A204.1 (cell line): ENCODE data around the gene TPH1.

ENCODE experiments used
- FAIRE-seq: peaks from 2 replicates; lab custom pipeline; 2012; peaks lifted over from hg19 to GRCh38; lab: Jason Lieb, UNC

The TPH1 gene

DNA sequence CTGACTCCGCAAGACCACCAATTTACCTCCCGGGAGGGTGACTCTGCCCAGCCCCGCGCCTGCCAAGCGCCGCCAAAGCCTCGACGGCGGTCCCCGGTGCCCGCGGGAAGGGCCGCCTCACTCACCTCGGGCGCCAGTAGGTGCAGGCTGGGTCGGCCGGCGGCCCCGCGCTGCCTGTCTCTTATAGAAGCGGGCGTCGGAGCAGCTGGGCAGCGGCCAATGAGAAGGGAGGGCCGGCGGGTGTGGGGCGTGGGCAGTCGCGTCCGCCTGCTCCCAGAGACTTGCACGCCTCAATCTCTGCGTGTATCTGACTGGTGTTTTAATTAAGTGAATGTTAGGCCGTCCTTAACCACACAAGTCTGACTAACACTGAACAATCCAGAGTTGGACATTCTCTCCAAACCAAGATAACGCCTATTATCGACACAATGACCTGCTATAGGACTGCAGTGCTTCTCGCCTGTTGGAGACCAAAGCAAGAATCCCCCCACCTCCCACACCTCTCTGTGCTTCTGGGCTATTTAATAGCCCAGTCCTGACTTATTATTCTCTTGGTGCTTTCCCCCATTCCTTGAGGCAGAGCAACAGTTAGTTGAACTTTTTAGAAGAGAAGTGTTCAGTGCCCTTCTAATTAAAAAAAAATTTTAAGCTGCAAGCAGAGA is at the start of gene TPH1:
TSS of gene TPH1 (minus strand) at position 154 of the 662 bp plus-strand sequence. CDS start 5,507 bp downstream, outside the sequence.
- FAIRE-seq: no peak

GRCh38 chr11:18093959-18094358 is 47.9 kb upstream of the TPH1 start:
- FAIRE-seq: no peak

DNA sequence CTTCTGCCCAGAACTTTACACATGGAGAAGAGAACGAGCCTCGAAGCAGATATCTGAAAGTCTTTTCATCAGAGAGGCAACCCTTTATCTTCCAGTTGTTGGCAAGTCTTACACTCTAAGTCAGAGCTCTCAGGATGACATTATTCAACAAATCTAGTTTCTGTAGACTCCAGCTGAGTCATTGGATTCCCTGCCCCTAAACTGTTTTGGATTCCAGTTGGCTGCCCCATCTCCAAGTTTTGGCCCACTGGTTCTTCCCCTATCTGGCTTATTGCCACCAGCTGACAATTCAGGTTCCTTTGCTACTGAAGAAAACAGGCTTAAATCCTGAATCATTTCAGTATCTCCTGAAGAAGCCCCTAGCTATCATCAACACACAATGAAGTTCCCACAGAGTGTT is 45.7 kb upstream of the TPH1 start:
- no peak for FAIRE-seq

- no peak for FAIRE-seq
Observed at GRCh38 chr11:18088966-18089365, 42.9 kb upstream of the TPH1 start.

GRCh38 chr11:18088366-18088765 is 42.3 kb upstream of the TPH1 start:
- no peak for FAIRE-seq

DNA sequence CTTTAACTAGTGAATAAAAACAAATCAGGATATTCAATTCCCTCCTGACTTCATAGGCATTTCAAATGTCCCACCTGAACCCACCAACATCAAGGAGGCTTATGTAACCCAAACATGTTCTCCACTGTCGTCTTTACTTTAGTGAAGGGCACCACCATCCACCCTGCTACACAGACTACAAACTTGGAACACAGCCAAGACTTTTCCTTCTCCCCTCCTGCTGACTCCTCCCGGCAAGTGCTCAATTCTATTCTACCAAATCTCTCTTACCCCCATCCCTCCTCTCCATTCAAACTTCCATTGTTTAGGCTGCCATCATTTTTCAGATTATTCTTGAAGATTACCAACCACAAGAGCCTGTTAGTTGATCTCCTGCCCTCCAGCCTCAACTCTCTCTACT is 35.5 kb upstream of the TPH1 start:
- no peak for FAIRE-seq

DNA sequence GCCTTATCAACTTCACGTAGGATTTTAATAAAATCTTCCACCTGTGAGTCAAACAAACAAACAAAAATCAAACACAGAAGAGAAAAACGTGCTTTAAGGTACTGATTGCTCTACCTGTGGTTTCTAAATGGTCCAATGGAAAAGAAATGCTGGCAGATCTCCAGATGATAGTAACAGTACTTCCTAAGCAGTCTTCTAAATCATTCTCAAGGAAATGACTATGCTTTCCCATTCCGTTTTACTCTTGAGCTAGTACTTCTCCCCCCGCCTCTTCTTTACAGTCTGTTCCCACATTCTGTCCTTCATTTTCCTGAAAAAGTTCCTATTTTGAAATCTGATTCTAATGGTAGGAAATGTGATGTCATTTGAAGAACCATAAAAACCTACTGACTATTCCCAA is 34.4 kb upstream of the TPH1 start:
- no peak for FAIRE-seq

DNA sequence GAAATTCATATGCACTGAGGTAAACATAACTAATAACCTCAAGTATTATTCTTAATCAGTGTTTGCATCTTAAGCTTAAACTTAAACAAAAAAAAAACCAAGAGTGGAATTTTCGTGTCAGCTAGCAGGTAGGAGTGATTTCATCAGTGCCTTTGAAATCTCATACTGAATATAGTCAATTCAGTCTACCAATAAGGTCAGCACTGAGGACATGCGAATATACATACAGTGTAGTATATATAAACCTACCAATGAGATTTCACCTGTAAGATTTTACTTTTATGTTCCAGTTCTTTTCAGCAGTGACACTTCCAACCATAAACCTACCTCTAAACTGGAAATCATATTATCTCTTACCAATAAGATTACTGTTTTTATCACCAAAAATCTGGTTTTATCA is 32.8 kb upstream of the TPH1 start:
- FAIRE-seq: no peak

DNA sequence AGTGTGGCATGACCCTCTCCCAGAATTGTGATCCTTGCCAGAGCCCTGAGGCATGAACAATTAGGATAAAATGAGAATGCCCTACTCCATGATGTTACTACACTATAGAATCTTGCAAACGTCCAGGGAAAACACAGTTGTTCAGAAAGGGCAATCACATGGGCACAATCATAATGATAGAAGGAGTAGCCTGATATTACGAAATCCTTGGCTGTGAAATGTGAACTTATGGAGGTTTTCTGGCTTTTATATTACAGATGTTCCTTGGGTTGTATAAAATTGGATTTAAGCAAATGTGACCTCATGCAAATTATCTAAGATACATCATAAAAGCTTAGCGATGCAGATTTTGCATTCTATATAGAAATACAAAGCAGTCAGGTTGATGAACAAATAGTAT is 29.4 kb upstream of the TPH1 start:
- no peak for FAIRE-seq

GRCh38 chr11:18071098-18071705 is 25.1 kb upstream of the TPH1 start:
- FAIRE-seq: no peak

DNA sequence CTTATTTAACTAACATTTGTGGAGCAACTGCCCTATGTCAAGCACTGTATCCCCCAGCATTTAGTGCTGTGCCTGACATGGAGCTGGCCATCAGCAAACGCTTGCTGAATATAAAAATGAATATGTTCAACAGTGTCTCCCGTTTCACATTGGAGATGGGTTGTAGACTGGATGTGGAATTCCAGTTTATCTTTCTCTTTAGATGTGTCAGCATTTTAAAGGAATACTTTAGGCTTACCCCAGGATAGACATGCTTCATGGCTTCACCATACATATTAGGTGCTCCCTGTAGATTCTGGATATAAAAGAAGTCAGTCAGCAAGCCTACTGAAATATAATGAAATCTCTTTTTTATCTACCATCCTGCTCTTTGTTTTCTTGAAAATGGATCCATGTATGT is 21.3 kb upstream of the TPH1 start:
- no peak for FAIRE-seq

GRCh38 chr11:18066626-18067025 is 20.6 kb upstream of the TPH1 start:
- FAIRE-seq: no peak

DNA sequence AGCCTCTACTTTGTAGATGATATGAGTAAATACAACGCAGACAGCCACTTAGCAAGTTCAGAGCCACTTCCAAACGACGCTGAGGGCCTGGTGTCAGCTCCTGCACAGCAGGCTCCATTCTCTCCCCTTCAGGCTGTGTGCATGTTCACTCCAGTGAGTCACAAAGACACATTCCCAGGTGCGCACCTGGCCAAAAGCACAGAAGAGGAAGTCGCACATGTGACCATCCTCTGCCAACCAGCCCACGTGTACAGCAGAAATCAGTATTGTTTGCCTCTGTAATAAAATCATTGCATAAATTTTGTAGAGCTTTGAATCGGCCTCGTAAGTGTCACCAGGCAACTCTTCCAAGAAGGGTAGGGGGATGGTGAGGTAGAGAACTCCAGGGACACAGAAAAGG is 19.5 kb upstream of the TPH1 start:
- no peak for FAIRE-seq

- no peak for FAIRE-seq
Observed at GRCh38 chr11:18064450-18065054, 18.5 kb upstream of the TPH1 start.

GRCh38 chr11:18063862-18064434 is 17.9 kb upstream of the TPH1 start:
- FAIRE-seq: no peak

DNA sequence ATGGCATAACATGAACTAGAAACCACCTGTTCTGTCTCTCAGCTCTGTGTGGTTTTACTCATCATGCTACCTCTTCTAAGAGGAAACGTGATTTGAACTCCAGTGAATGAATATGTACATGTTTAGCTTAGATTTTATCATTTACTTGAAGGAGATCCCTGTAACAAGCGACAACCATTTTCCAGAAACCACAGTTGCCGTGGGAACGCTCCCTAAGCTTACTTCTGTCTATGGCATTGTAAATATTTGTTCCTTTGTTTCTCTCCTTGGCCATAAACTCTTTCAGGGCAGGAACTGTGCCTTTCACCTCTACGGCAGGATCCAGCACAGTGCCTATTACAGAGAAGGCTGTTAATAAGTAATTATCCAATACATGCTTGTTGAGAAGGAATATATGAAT is 17.1 kb upstream of the TPH1 start:
- no peak for FAIRE-seq

GRCh38 chr11:18061351-18061750 is 15.3 kb upstream of the TPH1 start:
- FAIRE-seq: no peak

DNA sequence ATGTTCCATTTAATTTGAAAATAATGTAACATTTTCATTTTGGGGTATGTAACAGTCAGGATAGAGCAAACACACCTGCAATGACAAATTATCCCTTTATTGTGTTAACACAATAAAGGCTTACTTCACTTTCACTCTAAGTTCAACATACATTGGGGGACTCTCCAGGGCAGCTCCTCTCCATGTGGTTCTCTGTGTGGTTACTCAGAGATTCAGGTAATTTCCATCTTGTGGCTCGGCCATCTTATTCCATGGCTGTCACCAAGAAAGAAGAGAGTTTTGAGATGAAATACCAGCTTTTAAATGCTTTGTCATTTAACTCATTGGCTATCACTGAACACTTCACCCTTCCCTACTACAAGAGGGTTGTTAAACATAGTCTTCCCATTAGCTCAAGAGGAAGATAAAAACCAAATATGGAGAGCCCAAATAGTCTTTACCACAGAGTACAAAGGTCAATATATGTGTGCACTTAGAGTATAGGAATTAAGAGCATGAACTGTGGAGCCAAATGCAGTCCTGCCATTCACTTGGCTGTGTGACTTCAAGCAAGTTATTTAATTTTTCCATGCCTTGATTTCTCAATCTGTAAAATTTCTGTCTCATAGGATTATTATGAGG is 10.6 kb upstream of the TPH1 start:
- FAIRE-seq: no peak

GRCh38 chr11:18054511-18055103 is 8.5 kb upstream of the TPH1 start:
- FAIRE-seq: no peak

DNA sequence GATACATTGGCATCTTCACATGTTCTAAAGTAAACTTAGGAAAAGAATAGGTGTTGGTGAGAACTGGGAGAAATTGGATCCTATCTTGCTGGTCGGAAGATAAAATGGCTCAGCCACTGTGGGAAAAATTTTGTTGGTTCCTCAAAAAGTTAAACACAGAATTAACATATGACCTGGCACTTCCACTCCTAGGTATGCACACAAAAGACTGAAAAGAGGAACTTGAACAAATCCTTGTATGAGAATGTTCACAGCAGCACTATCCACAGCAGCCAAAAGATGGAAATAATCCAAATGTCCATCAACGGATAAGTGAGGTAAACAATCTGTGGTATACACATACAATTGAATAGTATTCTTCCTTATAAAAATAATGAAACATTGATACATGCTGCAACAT is 4.8 kb upstream of the TPH1 start:
- FAIRE-seq: no peak

GRCh38 chr11:18036456-18036855 is 9.6 kb downstream of the TPH1 start:
- FAIRE-seq: no peak

DNA sequence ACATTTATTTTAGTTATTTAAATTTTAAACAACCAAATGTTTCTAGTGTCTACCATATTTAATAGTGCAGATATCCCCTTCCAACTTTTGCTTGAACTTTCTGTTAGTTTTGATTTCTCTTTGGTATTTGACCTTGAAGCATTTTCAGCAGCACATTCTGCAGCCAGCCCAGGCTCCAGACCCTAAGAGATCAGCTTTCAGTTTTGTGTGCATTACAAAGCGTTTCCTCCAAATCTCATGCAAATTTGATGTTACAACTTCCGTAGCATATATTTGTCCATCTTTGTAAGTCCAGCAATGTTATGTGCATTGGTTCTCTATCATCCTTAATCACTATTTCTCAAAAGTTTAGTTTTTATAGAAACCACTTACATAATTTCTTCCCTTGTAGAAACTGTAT is 18.6 kb downstream of the TPH1 start:
- no peak for FAIRE-seq

- no peak for FAIRE-seq
Observed at GRCh38 chr11:18022419-18022818, 23.6 kb downstream of the TPH1 start.
